COLO668 (cell line): ENCODE measurements around the gene IBSP.
A peak's percentile ranks its signal among the peaks of the same experiment; 100 is the strongest.

ENCODE experiments used
- DNase-seq: peaks from one replicate; lab custom pipeline; 2025; ENCODE audit not compliant: unreplicated experiment; lab: John Stamatoyannopoulos, UW

Gene IBSP

DNA sequence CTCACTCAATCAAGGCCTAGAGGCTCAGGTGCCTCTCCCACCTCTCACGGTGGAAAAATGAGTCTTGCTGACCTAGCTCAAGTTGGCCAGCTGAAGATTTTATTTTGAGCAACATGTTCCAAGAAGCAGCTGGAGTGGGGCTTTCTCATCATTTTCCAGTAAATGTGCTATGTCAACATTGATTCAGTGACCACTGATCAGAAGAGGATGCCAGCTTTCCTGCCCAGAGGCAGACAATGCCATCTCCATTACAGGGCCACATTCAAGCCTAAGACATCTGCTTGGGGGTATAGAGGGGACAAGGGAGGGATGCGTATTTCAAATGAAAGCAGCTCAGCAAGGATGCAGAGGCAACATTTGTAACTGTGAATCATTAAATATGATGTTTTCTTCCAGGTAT lies 36.4 kb downstream of the IBSP start:
- no peak for DNase-seq

DNA sequence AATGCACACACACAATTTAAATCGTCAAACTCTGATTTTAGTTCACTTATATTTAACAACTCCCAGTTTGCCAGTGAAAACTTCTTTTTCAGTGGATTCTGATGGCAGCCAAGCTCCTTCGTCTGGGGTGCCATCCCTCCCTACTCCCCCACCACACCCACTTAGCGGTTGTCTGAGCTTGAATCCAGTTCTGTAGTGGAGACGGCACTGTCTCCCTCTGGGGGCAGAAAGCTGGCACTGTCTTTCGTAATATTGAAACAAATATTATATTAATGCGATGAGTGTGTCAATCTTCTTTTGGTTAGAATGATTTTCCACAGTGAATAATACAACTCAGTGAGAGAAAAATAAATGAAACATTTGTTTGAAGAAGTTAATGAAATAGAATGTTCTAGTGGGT lies 38.9 kb downstream of the IBSP start:
- DNase-seq: no peak

DNA sequence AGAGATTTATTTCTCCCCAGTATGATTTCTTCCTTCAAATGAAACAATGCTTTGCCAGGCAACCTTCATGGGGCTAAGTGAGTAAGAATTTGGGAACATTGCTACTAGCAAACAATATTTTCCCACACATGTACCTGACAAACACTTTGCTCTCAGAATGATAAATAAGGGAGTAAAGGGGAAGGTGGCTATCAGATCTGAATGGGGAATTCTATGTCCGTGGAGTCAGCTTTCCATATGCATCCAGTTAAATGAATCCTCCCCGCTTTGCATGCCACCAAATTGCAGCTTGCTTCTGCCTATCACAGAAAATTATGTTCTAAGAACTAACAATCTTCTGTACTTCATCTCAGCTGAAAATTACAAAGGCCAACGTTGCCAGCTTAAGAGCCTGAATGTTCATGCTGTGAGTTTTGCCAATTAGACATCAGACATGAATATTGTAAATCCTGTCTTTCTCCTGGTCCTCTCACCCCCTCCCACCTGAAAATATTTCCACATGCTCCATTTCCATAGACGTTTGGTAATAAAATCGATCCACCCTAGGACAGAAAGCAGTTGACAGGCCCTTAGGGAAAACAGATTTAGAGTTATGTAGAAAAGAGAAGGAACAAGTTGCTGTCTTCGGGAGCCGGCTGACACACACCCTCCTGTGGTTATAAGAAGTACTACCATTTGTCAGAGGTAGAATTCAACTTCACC lies 39.7 kb downstream of the IBSP start:
- DNase-seq: no peak

DNA sequence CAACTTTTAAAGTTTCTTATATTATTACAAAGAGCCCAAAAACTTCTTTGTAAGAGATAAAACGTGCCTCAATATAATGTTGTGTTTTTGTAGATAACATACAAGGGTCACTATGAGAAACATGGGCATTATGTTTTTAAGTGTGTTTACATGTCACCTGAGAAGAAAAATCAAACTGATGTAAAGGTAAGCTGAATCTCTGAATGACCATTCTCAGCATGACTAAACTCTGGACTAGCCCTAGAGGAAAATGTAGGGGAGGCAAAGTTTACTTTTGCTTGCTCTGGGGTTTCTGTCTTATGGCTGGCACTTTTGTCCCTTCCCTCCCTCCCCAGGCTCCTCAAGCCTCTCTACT lies 40.2 kb downstream of the IBSP start:
- DNase-seq: no peak

DNA sequence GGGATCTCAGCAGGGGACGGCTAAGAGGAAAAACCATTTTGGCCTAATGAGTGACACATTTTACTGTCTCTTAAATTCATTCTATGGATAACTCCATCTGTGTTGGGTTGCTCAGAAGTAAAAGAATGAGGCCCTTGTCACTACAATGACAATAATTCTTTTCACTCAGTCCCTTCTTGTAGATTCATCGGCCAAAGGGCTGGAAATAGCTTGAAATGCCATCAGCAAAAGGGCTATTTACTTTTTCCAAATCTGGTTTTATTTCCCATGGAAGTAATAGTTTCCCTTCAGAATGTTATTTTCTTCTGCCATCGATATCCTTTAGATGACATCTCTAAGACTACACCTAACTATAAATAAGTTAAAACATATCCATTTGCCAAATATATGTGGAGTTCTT lies 40.8 kb downstream of the IBSP start:
- DNase-seq: no peak

DNA sequence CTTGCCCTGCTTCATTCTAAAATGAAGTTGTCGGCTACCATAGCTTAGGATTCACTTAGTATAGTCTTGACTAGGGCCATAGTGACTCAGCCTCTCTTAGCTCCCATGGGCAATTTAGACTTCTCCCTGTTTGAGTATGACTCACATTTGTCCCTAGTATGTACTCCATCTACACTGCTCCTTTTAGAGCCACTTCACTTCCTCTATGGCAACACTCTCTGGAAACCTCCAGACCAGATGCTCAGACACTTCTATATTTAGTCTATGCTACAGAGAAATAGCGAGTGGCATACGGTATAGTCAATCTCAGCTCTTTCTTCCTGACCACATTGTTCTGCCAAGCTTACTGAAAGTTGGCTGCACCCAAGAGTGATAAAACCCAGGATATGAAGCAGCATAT lies 44.6 kb downstream of the IBSP start:
- no peak for DNase-seq

DNA sequence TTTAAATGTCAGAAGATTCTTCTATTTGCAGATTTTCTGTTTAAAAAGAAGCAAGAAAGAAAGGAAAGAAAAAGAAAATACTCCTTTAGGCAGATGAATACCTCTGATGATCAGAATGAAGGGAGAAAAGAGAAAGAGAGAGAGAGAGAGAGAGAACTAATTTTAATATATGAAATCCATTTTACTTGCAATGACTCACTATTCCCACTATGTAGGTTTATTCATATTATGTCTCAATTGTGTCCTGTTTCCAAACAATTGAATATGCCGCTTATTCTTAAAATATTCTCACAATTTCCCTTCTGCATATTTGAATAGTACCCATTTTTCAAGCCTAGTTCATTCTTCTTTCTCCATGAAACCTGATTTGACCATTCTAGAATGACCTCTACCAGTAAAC lies 45.1 kb downstream of the IBSP start:
- no peak for DNase-seq

DNA sequence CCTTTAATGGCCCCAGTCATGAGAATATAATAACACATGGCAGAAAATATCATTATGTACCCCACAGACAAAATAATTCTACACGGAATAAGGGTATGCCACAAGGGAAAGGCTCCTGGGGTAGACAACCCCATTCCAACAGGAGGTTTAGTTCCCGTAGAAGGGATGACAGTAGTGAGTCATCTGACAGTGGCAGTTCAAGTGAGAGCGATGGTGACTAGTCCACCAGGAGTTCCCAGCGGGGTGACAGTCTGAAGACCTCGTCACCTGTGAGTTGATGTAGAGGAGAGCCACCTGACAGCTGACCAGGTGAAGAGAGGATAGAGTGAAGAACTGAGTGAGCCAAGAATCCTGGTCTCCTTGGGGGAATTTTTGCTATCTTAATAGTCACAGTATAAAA lies 46.9 kb downstream of the IBSP start:
- DNase-seq: no peak

DNA sequence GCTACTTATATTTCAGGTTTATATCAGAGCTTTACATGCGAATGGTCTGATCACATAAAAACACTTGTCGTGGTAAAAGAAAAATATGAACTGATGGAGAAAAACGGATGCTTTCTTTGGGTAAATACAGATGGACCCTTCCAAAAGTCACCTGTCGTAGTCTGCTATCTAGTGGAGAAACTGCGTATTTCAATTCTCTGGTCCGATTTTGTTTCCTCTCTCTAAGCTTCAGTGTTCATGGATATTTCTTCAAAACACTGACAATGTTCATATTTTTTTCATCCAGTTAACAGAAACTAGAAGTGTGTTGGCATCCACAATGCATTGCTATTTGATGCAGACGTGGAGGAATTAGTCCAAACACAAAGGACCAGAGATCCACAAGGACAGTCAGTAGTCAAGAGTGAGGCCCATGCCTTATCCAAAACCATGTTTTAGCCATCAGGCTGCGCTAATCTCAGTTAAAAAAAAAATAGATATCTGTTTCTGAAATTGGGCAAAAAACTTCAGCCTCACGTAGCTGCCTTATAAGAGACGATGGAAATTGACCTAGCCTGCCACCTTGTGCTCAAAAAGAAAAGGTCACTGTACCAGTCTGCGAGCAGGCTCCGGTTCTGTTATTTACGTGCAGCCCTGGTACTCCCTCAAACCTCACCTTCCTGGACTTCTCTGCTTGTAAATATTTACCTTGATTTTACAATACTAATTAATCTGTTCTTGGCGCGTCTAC lies 49.4 kb downstream of the IBSP start:
- peak; percentile 27 for DNase-seq

DNA sequence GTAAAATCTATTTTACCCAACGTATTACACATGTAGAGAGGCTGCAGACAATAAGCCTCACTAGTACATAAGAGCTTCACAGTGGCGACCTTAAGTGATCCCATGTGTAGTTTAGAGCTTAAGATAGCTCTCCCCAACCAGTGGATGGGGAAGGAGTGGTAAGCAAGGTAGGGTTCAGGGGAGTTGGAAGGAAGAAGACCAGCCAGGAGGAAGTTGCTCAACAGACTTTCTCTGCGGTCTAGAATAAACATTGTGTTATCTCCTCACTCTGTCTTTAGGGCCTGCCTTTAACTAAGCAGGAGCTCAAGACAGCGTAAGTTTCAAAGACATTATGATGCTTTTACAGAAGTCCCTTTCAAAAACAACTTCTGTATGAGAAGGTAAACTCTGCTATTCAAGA lies 50.3 kb downstream of the IBSP start:
- DNase-seq: no peak

DNA sequence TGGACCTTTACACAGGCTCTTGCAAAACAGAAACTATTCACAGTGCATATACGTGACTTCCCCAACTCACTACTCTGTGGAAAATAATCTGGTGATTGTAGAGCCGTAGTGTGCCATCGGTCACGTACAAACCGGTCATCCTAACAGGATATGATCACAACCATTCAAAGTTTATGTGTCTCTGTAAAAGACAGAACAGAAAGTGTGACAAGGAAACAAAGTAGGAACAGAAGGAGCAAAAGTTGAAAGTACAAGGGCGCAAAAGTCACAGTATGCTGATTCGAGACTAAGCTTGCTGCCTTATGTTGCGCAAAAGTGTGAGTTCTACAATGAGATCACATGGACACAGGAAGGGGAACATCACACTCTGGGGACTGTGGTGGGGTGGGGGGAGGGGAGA lies 52.0 kb downstream of the IBSP start:
- DNase-seq: no peak

DNA sequence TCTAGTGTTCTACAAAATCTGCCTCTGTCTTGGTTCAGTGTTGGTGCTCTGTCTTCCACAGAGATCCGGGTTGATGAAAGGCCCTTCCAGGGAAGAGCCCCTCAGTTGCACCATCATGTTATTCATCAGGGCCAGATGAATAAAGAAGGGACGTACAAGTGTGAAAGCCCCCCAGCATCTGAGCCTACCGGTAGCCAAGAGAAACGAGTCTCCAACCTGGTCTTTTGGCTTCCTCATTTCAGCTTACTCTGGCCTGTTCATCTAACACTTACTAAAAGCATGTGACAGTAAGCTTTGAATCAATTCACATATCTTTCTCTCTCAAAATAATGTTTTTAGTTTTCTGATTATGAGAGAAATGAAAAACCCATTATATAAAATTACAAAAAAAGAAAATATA lies 52.6 kb downstream of the IBSP start:
- DNase-seq: no peak

DNA sequence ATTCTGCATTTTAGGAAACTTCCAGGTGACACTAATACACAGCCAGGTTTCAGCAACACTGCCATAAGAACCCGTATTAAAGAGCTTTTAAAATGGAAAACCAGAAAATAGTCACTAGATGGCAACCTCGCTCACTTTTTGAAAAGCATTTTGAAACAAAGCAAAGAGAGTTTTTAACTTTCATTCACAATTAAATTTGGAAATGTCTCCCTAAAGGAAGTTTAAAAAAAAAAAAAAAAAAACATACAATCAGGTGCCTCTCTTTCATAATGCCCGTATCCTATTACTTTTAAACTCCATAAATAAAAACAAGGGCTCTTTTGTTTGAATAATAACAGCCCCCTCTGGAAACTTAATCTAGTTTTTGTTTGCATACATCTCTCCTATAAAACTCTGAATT lies 53.8 kb downstream of the IBSP start:
- no peak for DNase-seq

DNA sequence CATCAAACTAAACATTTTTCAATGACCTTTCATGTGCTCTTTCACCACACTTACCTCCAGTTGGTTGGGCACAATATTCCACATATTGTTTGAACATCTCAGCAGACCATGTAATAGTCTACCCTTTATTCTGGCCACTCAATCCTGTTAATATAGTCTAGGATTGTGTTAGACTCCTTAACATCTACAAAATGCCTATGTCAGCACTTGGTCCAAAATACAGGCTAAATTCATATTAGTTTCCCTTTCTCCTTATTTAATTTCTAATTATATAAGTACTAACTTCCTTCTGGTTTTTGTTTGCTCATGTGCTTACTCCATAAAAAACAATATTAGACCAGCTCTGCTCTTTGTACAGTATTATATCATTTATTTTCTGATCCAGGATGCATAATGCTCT lies 54.5 kb downstream of the IBSP start:
- no peak for DNase-seq

DNA sequence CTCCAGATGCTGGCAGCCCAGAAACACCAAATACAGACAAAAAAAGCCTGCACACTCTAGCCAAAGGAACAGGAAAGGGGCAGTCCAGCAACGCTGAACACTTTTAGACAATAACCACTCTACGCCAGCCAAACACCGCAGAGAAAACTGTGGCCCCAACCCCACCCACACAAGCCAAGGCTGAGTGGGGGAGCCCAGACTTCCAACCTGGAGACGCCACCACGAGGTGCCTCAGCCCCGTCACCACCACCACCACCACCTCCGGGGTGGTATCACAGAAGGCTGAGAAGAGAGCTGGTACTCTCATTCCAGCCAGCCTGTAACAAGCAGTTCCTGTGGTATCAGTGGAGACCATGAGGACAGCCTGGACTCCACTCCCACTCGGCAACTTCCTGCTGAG lies 56.2 kb downstream of the IBSP start:
- no peak for DNase-seq

DNA sequence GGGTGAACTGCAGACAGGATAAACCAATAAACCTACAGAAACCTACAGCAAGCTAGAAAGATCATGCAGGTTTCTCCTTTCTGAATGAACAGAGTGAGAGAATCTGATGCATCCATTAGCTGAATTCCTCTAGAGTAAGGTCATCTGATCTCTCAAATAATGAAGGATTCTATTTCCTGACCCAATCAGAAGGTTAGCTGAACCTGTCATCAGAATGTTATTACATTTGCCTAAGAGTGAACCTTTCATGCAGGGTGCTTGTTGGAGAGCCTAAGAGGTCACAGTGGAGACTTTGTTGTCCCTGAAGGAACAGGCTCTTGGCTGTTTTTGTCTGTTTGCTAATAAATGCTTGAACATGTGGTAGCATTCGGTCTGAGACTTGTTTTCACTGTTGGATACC lies 57.5 kb downstream of the IBSP start:
- DNase-seq: no peak

DNA sequence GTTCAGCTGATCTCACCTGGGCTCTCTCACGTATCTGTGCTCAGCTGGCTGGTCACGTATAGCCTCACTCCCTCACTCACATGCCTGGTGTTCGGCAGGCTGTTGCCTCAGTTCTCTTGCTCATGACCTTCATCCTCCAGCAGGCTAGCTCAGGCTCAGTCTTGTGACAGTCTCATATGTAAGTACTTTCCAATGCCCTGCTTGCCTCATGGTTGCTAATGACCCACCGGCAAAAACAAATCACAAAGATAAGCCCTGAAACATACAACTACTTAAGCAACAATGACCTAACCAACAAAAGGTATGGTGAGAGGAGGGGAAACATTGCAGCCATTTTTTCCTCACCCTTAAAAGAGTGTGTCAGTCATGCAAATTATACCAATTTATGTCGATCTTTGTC lies 58.4 kb downstream of the IBSP start:
- DNase-seq: no peak
